NCI-H446 (cell line): ENCODE measurements around the gene CDCP1.
A peak's percentile ranks its signal among the peaks of the same experiment; 100 is the strongest.
"Not testable (repeated sequence)": the region's sequence is repeated elsewhere in the genome, so short reads cannot be mapped to it uniquely, and the experiment has no call there.

Experiments
- DNase-seq, 2 experiments: peaks; one replicate each; lab custom pipeline; 2025; lab: John Stamatoyannopoulos, UW

The CDCP1 gene

DNA sequence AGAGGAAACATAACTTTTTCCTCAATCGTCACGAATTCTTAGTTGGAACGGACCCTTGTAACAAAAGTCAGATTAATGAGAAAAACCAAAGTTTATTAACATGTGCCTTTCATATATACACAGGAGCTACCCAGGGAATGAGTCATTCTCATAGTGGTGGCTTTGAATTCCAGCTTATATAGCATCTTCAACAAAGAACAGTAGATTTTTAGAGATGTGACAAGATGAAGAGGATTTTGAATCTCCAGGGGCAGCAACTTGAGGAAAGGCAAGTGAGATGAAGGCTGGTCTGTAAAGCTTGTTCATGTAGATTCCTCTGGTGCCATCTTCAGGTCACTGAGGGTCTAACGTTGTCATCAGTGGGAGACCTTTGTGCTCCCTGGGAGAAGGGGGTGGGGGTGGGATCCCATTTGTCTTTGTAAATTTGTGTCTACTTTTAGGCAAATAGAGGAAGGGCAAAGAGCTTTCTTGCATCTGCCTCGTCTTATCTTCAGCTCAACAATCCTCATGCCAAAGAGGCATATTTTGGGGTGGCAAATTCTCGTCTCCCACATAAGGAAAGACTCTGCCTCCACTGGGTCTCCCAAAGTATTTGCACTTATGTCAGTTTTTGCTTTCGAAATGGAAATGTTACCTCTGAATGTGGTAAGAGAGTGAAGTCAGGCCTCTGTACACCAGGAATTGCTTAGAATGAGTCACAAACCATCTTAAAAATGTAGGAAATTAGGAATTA lies 90.6 kb downstream of the CDCP1 start:
- DNase-seq, result peak in 1 of 2 experiments; percentile 10

DNA sequence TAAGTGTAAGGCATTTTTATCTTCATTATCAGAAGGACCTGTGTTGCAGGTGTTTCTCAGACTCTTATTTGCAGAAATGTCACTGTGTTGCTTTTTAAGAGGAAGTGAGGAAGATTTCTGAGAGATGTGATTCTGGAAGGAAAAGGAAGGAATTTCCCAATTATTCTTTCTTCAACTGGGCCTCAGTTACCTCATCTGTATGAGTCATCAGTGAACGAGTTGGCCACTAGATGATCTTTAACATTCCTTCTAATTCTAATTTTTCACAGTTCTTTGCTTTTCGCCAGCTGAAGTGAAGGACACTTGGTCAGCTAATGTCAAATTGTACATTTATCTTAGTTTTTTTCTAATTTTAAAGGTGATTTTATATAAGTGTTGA lies 91.2 kb downstream of the CDCP1 start:
- DNase-seq, result no peak

DNA sequence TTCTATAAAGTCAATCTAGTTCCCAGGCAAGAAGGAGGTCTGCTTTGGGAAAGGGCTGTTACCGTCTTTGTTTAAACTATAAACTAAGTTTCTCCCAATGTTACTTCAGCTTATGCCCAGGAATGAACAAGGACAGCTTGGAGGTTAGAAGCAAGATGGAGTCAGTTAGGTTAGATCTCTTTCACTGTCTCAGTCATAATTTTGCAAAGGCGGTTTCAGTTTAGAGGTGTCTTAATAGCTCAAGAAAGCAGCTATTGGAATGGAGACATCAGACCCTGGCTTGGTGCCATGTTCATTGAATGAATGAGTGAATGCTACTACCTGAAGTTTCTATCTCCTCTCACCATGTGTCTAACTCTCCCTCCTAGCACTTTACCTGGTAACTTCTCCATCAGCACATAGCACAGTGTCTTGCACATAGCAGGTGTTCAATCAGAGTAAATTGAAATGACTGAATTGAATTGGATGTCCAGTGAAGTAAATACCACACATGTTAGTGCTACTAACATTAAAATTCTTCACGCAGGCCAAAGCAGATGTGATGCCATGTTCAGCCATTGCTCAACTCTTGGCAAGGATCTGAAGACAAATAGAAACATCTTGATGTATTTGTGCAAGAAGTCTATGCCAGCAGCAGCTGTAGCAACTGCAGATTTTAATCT lies 91.9 kb downstream of the CDCP1 start:
- DNase-seq, result peak in 1 of 2 experiments; percentile 36

DNA sequence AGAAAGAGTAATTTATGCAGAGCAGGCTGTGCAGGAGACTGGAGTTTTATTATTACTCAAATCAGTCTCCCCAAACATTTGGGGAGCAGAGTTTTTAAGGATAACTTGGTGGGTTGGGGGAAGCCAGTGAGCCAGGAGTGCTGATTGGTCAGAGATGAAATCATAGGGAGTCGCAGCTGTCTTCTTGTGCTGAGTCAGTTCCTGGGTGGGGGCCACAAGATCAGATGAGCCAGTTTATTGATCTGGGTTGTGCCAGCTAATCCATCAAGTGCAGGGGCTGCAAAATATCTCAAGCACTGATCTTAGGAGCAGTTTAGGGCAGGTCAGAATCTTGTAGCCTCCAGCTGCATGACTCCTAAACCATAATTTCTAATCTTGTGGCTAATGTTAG lies 92.4 kb downstream of the CDCP1 start:
- DNase-seq, result not testable (repeated sequence)

DNA sequence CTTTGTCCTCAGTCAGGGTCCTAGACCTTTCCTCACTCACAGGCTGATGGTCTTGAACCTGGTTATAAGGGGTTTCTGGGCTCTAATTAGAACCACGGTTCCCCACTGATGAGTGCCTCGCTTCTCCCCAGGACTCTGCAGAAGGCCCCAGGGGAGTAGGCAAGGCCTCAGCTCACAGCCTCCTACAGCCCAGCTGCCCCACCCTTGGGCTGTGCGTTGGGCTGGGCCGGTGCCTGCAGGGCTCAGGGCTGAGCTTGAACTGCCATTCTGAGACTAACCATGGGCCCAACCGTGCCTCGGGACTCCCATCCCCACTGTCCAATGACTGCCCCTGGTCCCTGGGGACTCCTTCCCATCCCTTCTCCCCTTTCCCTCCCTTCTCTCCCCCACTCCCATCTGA lies 94.5 kb downstream of the CDCP1 start:
- DNase-seq, result no peak

DNA sequence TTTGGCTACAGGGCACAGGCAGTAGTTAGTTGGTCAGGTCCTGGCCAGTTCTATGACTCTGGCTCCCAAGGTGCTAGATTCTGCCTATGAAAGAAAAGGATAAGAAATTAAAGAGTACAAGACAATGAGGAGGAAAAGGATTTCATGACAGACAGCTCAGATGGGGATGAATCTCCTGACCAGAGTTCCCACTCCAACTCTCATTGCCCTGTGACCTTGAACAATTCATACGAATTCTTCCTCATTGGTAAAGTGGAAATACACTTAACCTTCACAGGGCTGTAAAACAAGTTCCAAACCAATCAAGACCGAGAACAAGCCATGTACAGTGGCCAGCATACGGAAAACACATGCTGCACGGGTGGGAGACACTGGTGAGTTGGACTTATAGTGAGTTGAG lies 96.4 kb downstream of the CDCP1 start:
- DNase-seq, result no peak

DNA sequence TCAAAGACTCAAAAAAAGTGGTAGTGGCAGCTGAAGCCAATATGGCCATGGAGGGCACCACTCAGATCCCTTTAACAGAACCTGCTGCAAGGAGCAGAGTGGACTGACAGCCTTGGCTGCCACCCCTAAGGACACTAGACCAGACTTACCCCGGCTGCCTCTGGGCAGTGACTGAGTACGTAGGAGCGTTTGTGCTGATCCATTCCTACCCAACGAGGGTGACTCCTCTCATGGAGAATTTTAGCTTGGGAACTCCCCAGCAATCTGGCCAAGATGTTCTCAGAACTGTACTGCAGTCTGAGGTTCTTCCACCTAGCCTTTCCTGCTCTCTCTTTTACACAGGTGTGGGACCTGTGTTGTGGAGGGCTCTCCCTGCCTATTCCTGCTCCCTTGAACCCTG lies 97.9 kb downstream of the CDCP1 start:
- DNase-seq, result no peak

DNA sequence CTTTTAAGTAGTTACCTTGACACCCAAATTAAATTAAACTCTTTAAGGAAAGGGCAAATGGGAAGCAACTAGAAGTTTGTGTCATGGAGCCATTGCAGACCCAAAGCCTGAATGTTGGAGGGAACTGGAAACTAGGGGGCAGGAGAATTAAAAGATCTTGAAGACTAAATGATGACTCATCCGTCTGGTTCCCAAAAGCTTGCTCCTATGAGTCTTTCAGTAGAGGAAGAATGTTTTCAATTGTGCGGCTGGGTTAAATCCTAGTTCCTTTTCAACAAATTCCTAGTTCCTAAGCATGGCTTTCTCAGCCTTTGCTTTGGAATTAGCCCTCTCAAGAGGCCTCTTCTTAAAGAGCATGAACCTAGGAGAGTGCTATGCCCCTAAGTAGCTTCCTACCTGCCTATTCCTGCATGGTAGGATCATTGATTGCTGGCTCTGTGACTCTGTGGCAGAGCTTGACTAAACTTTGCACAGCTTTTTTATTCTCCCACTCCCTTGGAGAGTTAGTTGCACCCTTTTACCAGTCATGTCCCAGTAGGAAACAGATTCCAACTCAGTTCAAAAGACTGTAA lies 102.4 kb downstream of the CDCP1 start:
- DNase-seq, result no peak

DNA sequence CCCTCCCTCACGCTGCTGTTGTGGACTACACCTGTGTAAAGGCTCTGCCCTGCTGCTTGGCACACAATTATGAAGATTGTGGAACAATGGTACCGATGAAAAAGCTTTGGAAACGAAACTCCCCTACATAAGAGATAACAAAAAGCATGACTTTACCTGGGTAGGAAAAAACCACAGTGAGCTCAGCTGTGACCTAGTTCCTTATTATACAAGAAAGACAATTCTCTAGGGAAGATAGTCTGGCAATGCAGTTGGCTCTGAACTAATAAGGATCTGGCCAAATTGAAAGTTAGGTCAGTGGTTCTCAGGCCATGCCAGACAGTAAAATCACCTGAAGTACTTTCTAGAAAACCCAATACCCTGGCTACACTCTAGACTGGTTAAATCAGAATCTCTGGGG lies 104.0 kb downstream of the CDCP1 start:
- DNase-seq, result no peak

DNA sequence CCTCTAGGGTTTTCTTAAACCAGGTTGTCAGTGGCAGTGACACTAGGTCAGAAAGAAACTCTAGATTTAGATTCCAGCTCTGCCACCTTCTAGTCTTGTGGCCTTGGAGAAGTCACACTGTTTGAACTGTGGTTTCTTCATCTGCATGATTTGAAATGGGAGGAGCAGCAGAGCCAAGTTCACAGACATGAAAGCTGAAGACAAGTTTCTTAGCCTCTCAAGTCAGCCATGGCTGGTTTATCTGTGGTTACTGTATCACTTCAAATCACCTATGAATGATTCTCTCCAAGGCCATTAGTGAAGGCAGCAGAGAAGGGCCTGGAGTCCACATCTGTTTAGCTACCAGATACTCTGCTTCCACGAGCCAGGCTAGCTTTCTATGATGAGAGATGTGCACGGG lies 104.5 kb downstream of the CDCP1 start:
- no peak for DNase-seq

DNA sequence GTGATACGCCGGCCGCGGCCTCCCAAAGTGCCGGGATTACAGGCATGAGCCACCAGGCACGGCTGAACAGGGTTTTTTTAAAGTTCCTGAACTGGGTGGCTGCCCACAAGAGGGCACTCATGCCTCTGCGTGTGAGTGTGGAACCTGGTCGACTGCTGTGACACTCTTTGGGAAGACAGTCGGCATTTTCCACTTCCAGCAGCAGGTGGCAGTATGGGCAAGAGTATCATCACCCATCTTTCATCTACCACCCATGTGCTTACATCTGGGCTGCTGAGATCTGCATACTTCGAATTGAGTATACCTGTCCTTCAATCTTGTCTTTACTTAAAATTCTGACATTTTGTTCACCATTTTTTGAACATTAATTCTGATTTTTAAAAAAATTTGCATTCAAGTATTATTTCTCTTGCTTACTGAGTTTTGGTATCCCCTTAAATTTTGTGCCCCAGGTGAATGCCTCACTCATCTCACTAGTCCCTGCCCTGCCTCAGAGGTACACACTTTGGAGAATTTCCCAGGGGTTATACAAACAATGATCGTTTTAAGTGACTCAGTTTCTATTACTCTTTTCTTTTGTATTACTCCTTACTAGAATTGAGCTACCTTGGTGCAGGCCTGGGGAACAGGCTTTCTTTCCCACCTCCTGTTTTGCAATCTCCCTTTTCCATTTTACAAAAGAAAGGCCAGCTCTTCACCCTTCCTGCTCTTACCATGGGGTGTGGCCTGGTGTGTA lies 108.3 kb downstream of the CDCP1 start:
- DNase-seq, result peak; percentile 77 to 90

DNA sequence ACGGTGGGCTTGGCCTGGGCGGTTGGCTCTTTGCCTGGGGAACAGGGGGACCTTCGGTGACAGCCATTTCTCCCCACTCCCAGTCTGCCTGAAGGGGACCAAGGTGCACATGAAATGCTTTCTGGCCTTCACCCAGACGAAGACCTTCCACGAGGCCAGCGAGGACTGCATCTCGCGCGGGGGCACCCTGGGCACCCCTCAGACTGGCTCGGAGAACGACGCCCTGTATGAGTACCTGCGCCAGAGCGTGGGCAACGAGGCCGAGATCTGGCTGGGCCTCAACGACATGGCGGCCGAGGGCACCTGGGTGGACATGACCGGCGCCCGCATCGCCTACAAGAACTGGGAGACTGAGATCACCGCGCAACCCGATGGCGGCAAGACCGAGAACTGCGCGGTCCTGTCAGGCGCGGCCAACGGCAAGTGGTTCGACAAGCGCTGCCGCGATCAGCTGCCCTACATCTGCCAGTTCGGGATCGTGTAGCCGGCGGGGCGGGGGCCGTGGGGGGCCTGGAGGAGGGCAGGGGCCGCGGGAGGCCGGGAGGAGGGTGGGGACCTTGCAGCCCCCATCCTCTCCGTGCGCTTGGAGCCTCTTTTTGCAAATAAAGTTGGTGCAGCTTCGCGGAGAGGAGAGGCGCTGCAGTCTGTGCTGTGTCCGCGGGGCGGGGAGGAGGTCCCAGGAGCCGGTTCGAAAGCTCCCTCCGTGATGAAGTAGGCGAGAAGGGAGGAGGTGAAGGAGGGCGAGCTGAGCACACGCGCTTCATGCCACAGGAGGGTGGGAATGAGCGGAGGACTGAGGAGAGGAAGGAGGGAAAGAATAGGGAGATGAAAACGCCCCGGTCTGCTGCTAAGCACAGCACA lies 110.5 kb downstream of the CDCP1 start:
- DNase-seq, result no peak

DNA sequence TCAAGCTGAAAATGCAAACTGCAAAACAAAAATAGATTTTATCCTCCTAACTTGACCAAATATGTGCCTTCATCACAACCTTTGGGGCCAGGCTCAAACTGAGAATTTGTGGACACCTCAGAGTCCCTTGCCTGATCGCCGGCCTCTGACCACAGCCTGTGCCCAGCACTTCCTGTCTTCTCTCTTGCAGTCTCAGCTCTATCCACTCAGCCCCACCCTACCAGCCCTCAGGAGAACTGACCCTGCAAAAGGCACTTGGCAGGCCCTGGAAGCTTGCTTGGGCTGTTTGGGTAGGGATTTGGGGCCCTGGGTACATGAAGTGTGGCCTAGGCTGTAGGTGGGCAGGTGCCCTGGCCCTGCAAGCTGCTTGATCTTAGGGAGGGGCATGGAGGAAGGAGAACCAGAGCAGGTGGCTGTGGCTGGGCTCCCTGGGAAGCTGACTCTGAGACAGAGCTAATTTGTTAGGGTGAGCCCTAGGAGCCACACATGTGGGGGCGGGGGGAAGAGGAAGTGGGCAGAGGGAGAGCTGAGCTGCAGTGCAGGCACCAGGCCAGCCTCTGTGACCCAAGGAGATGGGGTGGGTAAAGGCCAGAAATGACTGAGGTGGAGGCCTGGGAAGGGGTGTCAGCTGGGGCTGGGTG lies 111.4 kb downstream of the CDCP1 start:
- DNase-seq, result no peak

DNA sequence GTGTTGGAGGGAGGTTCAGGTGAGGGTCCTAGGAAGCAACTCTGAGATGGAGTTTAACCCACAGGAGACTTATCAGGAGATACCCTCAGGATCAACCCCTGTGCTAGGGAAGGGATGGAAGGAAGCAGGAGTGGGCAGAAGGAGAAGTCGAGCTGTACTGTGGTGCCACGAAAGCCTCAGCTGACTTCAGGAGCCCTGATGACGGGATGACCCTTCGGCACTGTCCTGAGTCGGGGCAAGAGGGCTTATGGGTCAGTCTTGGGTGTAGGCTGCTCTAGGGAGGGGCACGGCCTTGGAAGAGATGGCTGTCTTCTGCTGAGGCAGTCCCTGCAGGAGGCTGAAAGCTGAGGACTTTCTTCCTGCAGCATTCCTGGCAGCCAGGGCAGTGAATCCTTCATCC lies 112.4 kb downstream of the CDCP1 start:
- no peak for DNase-seq
